ENCODE data around the gene MEIS1.

DNA sequence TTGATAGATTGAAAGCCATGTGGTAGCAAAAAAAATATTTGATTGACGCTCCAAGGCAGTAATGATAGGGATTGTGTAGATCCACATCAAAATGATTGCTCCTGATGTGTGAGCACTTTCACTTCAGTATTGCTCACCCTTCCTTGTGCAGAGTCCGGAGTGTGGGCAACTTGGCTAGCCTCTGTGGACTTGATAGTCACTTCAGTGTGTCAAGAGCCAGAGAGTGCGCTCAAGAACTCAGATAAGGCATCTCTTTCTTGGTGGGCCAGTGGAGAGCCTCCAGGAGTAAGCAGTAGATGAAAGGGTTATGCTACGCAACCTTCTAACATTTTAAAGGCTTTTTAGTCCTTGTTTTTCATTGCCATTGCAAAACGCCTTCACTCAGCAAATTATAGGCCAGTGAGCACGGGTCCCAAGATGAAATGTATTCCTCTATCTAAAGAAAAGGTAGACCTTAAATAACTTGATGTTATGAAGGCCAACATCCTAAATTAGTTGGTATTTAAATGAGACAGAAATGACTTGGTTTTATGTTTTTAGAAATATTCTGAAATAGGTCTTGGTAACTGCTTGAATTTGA is 84.4 kb downstream of the MEIS1 start:
- TF ChIP-seq, protein P1, sequence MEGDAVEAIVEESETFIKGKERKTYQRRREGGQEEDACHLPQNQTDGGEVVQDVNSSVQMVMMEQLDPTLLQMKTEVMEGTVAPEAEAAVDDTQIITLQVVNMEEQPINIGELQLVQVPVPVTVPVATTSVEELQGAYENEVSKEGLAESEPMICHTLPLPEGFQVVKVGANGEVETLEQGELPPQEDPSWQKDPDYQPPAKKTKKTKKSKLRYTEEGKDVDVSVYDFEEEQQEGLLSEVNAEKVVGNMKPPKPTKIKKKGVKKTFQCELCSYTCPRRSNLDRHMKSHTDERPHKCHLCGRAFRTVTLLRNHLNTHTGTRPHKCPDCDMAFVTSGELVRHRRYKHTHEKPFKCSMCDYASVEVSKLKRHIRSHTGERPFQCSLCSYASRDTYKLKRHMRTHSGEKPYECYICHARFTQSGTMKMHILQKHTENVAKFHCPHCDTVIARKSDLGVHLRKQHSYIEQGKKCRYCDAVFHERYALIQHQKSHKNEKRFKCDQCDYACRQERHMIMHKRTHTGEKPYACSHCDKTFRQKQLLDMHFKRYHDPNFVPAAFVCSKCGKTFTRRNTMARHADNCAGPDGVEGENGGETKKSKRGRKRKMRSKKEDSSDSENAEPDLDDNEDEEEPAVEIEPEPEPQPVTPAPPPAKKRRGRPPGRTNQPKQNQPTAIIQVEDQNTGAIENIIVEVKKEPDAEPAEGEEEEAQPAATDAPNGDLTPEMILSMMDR (IDR thresholded peaks at IDR 0.05; ENCODE audit: insufficient read depth, low read depth, low read length) = no peak
- TF ChIP-seq EZH2 (IDR thresholded peaks at IDR 0.05; ENCODE audit: insufficient read depth, low read length) = no peak

Data from astrocyte (in vitro differentiated cells and primary cell).